Stimulated activated CD8-positive, alpha-beta memory T cell treated with anti-CD3 and anti-CD28 coated beads, Interleukin-15, amount 100 ng/mL, for 48 hours (primary cell): ENCODE measurements around the gene CLRN1.
"Not testable (repeated sequence)": the region's sequence is repeated elsewhere in the genome, so short reads cannot be mapped to it uniquely, and the experiment has no call there.

Experiments used
- DNase-seq, 2 donors: peaks; one replicate each; pipeline ENCODE4 v3.0.0-alpha.2; 2020; ENCODE audit warnings: low read depth in 2 of 2

The CLRN1 gene, protein sequence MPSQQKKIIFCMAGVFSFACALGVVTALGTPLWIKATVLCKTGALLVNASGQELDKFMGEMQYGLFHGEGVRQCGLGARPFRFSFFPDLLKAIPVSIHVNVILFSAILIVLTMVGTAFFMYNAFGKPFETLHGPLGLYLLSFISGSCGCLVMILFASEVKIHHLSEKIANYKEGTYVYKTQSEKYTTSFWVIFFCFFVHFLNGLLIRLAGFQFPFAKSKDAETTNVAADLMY

GRCh38 chr3:150972366-150973071 lies at the start of gene CLRN1:
Gene CLRN1, minus strand, starts transcription at chr3:150972727. Its CDS starts 19 bp downstream, at chr3:150972708.
- DNase-seq, result no peak

DNA sequence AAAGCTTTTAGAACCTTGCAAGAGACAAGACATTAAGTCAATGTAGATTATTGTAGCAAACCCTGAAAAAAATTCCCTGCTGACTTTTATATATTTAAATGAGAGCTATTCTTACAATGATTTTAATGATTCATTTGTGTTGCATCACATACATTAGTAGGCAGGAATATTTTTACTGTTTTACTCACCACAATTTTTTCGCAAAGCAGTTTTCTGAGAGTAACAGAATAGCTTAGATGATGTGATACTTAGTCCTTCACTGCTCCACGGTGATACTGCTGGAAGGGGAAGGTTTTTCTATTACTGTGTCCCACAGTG lies 43.9 kb upstream of the CLRN1 start:
- no peak for DNase-seq

- DNase-seq, result no peak
Measured at GRCh38 chr3:151015767-151016477, 43.4 kb upstream of the CLRN1 start.

GRCh38 chr3:151015181-151015580 lies 42.7 kb upstream of the CLRN1 start:
- DNase-seq, result no peak

GRCh38 chr3:151014501-151015018 lies 42.0 kb upstream of the CLRN1 start:
- DNase-seq, result no peak

DNA sequence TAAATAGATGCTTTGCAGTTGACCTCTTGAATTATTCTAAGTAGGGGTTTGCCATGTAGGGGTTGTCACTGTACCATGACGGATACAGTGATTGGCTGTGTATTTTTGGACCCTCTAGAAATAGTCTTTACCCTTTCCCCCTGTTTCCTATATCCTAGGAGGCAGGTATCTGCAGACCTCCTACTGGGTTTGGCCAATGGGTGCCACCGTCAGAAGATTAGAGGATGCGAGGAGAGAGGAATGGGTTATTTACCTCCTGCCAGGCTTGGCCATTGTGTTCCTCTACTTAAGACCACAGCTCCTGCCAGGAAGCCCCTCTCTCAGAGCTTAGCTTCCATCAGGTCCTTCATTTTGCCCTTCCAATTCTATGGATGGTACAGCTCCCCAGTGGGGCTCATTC lies 40.2 kb upstream of the CLRN1 start:
- no peak for DNase-seq

- DNase-seq, result no peak
Measured at GRCh38 chr3:151011427-151011826, 38.9 kb upstream of the CLRN1 start.

DNA sequence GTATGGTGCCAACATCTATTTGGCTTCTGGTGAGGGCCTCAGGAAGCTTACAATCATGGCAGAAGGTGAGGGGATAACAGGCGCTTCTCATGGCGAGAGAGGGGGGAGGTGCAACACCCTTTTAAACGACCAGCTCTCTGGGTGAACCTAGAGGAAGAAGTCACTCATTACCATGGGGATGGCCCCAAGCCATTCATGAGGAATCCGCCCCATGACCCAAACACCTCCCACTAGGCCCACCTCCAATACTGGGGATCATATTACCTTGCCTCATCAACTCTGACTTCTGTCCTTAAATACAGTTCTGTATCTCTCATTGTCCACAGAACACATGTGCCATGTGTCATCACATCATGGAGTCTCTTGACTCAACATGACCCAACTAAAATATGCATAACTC lies 37.5 kb upstream of the CLRN1 start:
- no peak for DNase-seq

GRCh38 chr3:151009430-151009829 lies 36.9 kb upstream of the CLRN1 start:
- no peak for DNase-seq

GRCh38 chr3:151008699-151009098 lies 36.2 kb upstream of the CLRN1 start:
- DNase-seq, result no peak

- no peak for DNase-seq
Measured at GRCh38 chr3:151003768-151004134, 31.2 kb upstream of the CLRN1 start.

DNA sequence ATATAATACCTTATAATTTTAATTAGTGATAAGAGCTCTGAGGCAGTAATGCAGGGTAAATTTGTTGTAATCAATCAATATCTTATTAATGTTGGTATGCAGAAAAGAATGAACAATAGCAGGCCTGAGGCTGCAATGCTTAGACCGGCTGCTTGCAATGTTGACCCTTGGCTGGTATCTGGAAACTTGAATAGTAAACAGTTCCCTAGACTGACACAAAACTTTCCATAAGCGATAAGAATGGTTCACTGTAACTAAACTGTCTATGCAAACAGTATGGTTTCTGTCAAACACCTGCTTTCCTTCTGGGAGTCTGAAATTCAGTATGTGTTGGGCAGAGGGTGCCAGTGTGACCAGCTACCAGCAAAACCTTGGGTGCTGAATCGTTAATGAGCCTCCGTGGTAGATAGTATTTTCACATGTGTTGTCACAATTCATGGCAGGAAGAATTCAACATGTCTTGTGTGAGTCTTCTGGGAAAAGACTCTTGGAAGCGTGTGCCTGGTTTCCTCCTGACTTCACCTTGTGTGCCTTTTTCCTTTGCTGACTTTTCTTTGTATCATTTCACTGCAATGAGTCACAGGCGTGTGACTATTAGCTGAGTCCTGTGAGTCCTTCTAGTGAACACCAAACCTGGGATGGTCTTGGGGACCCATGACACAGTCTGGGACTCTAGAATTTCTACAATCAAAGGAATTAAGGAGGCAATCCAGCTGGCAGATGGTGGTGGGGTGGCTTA lies 30.7 kb upstream of the CLRN1 start:
- DNase-seq, result no peak

- no peak for DNase-seq
Measured at GRCh38 chr3:151002003-151002981, 29.8 kb upstream of the CLRN1 start.

DNA sequence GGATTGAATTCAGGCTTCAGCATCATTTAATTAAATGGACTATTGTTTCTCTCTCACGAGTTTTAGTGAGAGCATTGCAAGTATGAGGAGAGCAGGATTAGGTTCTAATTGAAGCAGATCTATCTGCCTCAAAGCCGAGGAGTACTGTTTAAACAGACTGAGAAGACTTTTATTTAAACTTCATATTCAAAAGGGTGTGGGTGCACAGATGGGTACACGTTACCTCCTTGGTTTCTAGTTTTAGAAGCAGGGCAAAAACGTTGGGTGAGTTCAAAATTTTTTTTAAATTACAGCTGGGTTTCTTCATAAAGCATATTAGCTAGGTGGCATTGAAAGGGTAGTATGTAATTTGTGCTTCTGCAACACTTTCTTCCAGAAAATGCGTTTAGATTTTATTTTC lies 26.5 kb upstream of the CLRN1 start:
- DNase-seq, result no peak

DNA sequence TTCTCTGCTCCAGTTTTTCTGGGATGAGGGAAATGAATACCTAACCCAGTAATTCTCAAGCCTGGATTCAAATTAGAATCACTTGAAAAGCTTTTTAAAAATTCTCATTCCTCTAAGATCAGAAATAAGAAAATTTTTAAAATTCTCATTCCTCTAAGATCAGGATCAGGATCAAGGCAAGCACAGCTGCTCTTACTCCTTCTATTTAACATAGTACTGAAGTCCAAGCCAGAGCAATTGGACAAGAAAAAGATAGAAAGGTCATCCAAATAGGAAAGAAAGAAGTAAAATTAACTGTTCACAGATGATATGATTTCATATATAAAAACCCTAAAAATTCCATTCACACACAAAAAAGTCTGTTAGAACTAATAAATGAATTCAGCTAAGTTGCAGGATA lies 24.2 kb upstream of the CLRN1 start:
- no peak for DNase-seq

DNA sequence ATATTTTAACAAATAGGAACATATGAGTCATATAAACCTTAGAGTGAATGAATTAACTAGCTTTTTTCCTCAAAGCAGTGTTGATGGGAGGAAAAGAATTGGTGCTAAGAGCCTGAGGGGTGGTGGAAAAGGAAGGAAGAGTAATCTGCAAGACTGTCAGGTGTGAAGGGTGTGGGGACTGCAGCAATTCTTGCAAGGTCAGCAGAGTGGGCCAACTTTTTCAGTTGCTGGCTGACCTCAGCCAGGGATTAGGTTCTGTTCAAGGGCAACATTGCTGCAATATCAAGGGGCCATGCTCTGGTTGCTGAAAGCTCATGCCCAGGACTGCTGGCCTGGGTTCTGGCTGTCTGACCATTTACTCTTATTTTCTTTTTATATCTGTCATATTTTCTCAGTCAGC lies 23.0 kb upstream of the CLRN1 start:
- no peak for DNase-seq

GRCh38 chr3:150989208-150989607 lies 16.7 kb upstream of the CLRN1 start:
- no peak for DNase-seq

DNA sequence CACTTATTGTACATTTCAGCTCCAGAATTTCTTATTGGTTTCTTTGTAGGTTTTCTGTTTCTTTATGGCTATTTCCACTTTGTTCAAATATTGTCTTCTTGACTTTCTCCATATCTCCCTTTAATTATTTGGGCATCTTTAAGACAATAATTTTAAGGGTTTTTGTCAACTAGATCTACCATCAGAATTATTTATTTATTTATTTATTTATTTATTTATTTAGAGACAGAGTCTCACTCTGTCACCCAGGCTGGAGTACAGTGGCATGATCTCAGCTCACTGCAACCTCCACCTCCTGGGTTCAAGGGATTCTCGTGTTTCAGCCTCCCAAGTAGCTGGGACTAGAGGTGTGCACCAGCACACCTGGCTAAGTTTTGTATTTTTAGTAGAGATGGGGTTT lies 15.9 kb upstream of the CLRN1 start:
- DNase-seq, result not testable (repeated sequence)

DNA sequence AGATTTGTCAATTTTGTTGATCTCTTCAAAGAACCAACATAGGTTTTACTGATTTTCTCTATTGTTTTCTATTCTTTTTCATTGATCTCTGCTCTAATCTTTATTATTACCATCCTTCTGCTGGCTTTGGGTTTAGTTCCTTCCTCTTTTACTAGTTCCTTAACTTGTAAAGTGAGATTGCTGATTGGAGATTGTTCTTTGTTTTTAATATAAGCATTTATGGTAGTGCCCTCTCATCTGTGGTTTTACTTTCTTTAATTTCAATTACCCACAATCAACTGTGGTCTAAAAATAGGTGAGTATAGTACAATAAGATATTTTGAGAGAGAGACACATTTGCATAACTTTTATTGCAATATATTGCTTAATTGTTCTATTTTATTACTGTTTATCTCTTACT lies 13.2 kb upstream of the CLRN1 start:
- DNase-seq, result no peak

- DNase-seq, result no peak
Measured at GRCh38 chr3:150984066-150984465, 11.5 kb upstream of the CLRN1 start.

DNA sequence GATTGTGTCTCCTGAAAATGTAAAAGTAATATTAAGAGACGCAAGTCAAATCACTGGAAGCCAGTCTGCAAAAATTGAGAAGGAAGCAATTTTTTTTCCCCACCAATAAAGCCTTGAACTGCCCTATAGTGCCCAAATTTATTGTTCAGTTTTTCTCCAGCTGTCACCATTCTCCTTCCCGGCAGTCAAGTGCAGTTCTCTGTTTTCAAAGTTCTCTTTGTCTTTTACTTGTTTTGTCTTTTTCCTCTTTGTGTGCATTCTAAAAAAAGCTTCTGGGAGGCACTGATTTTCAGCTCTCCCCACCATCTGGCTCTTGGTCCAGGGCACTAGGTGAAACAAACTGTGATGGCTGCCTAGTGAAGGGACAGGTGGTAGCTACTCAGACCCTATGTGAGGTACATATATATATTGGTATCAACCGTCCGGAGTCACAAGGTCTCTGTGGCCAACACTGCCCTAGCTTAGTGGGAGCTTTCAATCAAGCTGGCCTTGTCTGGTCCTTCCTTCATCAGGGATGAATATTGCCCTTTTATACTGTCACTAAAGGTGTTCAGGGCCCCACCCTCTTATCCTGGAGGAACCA lies 6.1 kb upstream of the CLRN1 start:
- DNase-seq, result no peak
